ENCODE results near the gene FAM168A. TPM values are rescaled to one million over a fixed set of nuclear protein-coding genes. Genes with fewer than 3 reads are reported as not detected.
A peak's percentile ranks its signal among the peaks of the same experiment; 100 is the strongest.

The FAM168A gene
- total RNA-seq, 2 donors from 2014 or later: 30.9 to 40.8 TPM

- DNase-seq (ENCODE audit: low spot score): peak; percentile 75
- peaks cover 33% of the 10 kb centered on the region for H3K36me3 ChIP-seq
These were observed 246.8 kb downstream of the FAM168A start for GRCh38 chr11:73350908-73351636.

More at GRCh38 chr11:73350908-73351636, 246.8 kb downstream of the FAM168A start:
- H3K4me1 ChIP-seq: peaks cover 0 to 8% of the 10 kb centered on the region in 2 donors
- H3K27me3 ChIP-seq: no peaks in the 10 kb centered on the region
- TF ChIP-seq CTCF (IDR thresholded peaks at IDR 0.05): peak; percentile 94 to 95
- H3K4me3 ChIP-seq: no peak overlapping the region
- H3K27ac ChIP-seq: no peak overlapping the region
- H3K9me3 ChIP-seq: no peaks in the 10 kb centered on the region

Other genes with a start within 250 kb of the FAM168A start
- gene RELT, start 221.7 kb downstream of the FAM168A start, total RNA-seq: 1 to 10 TPM; 2.0 to 7.0 TPM
- 10 to 100 TPM; 13.0 to 23.8 TPM for gene PLEKHB1, start 48.5 kb upstream of the FAM168A start, total RNA-seq
- gene RAB6A, start 163.0 kb upstream of the FAM168A start, total RNA-seq: 100 to 1,000 TPM in 1 of 2 donors, 10 to 100 TPM in 1; 94.7 to 104 TPM
- 10 to 100 TPM; 18.7 to 25.3 TPM for gene MRPL48, start 189.8 kb upstream of the FAM168A start, total RNA-seq